ENCODE measurements around the gene EPHA6. TPM values are rescaled to one million over a fixed set of nuclear protein-coding genes. Genes with fewer than 3 reads are reported as not detected.

EPHA6 gene
- total and polyA plus RNA-seq, 2 donors (not counting 3 experiments of a cell fraction or from before 2014, with no cell fraction given), result not detected

DNA sequence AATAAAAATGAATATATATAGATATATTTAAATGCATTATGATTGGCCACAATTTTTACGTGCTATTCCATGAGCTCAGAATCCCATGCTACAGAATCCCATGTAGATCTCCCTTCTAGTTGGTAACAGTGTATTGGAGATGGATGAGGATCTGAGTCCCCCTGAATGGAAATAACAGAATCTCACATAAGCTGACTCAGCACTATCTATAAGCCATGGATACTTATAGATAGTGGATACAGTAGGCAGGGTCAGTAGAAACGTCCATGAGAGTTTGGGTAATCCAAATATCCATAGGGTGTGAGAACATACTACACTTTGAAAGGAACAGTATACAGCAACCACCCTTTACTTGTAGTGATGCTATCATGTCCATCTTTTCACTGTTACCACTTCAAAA is 375.4 kb downstream of the EPHA6 start:
- no peaks in the 10 kb centered on the region for H3K36me3 ChIP-seq (ENCODE audit: control insufficient read depth in 2 of 2, extremely low read depth in 1 of 2, insufficient read depth in 2 of 2, low read length in 2 of 2)
- BruUV-seq (replicated peaks), result no TSS peak
- no peak overlapping the region for H3K27ac ChIP-seq (ENCODE audit: insufficient read depth, low read depth, low read length)
- FAIRE-seq (no peak), DNase-seq (ENCODE audit: low read depth, low spot score) (no peak)
- H3K9me3 ChIP-seq (replicated peaks; ENCODE audit: control insufficient read depth, insufficient read depth, low read length), result no peaks in the 10 kb centered on the region
- dilution Hi-C loops (cut with MboI; ENCODE audit: extremely low pct_ligation_motif_present, low sequenced_read_pairs), result no loop called here
- ChIA-PET CTCF (no interaction called here), POLR2A (no interaction called here)
- no peaks in the 10 kb centered on the region for H3K79me2 ChIP-seq (ENCODE audit: control insufficient read depth, insufficient read depth, low read length)
- H3K27me3 ChIP-seq (ENCODE audit: control insufficient read depth in 2 of 2, insufficient read depth in 2 of 2, low read length in 2 of 2), result no peaks in the 10 kb centered on the region
- no peak overlapping the region for H3K4me3 ChIP-seq (replicated peaks in 1 of 3; ENCODE audit: insufficient read depth in 1 of 3, low read depth in 1 of 3, low read length in 3 of 3)
- H2AFZ ChIP-seq (ENCODE audit: low read depth, low read length), result no peak overlapping the region
- H4K20me1 ChIP-seq (replicated peaks; ENCODE audit: control insufficient read depth, extremely low read depth, insufficient read depth, low read length), result no peaks in the 10 kb centered on the region
- TF ChIP-seq FOS (IDR thresholded peaks at IDR 0.05; ENCODE audit: borderline replicate concordance, insufficient read depth, low read length), result no peak
- TF ChIP-seq JUN (IDR thresholded peaks at IDR 0.05; ENCODE audit: borderline replicate concordance, insufficient read depth, insufficient read length, low read depth), result no peak
- no peak for TF ChIP-seq POLR2A (IDR thresholded peaks at IDR 0.05; ENCODE audit: low read depth, low read length)
- TF ChIP-seq CTCF (IDR thresholded peaks at IDR 0.05; ENCODE audit: extremely low read depth in 1 of 2, insufficient read depth in 1 of 2, low read depth in 1 of 2, low read length in 2 of 2), result no peak
- TF ChIP-seq MAX (IDR thresholded peaks at IDR 0.05; ENCODE audit: insufficient read depth, insufficient read length), result no peak
- TF ChIP-seq GATA2 (IDR thresholded peaks at IDR 0.05; ENCODE audit: insufficient read depth, insufficient read length, low read depth, low read length), result no peak
- TF ChIP-seq POLR2AphosphoS5 (IDR thresholded peaks at IDR 0.05; ENCODE audit: insufficient read depth, low read depth, low read length), result no peak
- no peak for TF ChIP-seq EZH2 (IDR thresholded peaks at IDR 0.05; ENCODE audit: borderline replicate concordance, low read depth, low read length, severe bottlenecking)
- TF ChIP-seq MYC (IDR thresholded peaks at IDR 0.05; ENCODE audit: low read depth, low read length), result no peak
- intact Hi-C loops (cut with micrococcal nuclease), result no loop called here
- H3K9ac ChIP-seq (replicated peaks; ENCODE audit: extremely low read depth, insufficient read depth, low read length), result no peak overlapping the region
- H3K4me1 ChIP-seq (ENCODE audit: control insufficient read depth, extremely low read depth, insufficient read depth, low read length), result no peaks in the 10 kb centered on the region
- H3K4me2 ChIP-seq (ENCODE audit: insufficient read depth, low read length), result no peak overlapping the region
- H3K9me1 ChIP-seq (replicated peaks; ENCODE audit: control insufficient read depth, extremely low read depth, insufficient read depth, low read length), result no peaks in the 10 kb centered on the region

Data from endothelial cell of umbilical vein (primary cell).